Left colon (tissue), 2 donors: Measurements from ENCODE around the gene MFSD6. TPM values are rescaled to one million over a fixed set of nuclear protein-coding genes. Genes with fewer than 3 reads are reported as not detected.
"Not testable (repeated sequence)": the region's sequence is repeated elsewhere in the genome, so short reads cannot be mapped to it uniquely, and the experiment has no call there.

Source experiments
- ATAC-seq: fragments of 200-7000 bp; cut with Tn5 transposase; one replicate; pipeline ENCODE4 v1.9.1; 2020; ENCODE audit warnings: mild to moderate bottlenecking, moderate library complexity
- DNase-seq, 2 donors: peaks; one replicate each; pipeline ENCODE4 v3.0.0-alpha.2; 2020
- intact Hi-C, 2 donors: fragments of 100-400 bp; cut with DNase I in 1 of 2; cut with micrococcal nuclease in 1 of 2; formaldehyde crosslinking; loops; one replicate each; pipeline versions ENCODE4 v1.11.2 to v1.14.0; 2022; cut with DNase I, micrococcal nuclease
- long read RNA-seq: library from polyadenylated mRNA; unstranded; transcript quantifications from one replicate; pipeline ENCODE4 v2.0.0, GENCODE V29; 2021
- total RNA-seq, 2 donors: library from RNA; stranded (reverse); fragmentation: NEBNext Ultra II Directional; extraction: Animal tissue kit (Norgen Biotek cat#: 25700); gene quantifications; one replicate each; pipeline ENCODE4 v1.2.1, GENCODE V29; 2021
- donor health status: DM: no; HTN: no; CAD: no.
- donor health status: DM: yes; HTN: yes; CAD: no.

MFSD6 gene
- total RNA-seq: 10 to 100 TPM; 71.8 to 84.6 TPM
- long read RNA-seq, full-length matches to known transcripts: 25 of 75 reads
- long read RNA-seq, partial matches to known transcripts: 12 of 75 reads
- long read RNA-seq, other reads (novel, unspliced or antisense): 38 of 75 reads

DNA sequence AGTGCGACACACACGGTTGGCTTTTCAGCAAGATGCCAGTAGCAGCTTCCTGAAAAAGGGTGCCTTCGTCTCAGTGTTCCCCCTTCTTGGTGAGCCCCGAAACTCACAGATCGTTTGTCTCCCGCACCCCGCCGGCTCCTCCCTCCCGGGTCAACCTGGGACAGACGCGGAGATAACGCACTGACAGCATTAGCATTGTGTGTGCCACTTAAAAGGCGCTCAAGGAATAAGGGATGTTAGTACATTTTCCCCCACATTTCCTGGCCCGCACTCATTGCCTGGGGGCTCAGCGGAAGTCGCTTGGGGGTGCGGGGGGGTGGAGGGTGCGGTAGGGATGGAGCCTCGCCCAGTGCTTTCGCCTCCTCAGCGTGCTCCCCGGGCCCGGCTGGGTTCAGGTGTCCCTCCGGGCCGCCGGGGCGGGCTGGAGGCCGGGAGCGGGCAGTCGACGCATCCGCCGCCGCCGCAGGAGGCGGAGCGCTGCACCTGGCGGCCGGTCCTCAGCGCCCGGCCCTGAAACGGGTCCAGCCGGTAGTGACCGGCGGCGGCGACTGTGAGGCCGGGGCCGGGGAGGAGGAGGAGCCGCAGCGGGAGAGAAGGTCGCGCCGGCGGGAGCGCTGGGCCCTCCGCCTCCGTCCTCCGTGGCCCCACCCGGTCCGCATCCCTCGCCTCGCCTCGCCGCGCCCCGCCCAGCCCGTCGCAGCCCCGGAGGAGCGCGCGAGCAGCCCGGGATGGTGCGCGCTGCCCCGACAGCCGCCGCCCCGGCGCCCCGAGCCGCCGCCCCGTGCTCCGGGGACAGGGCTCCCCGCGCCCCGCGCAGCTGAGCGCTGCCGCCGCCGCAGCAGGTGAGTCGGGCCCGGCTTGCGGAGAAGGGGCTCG, at the start of gene MFSD6:
TSS of gene MFSD6 (plus strand) at position 694 of the 876 bp plus-strand sequence. CDS start 27,675 bp downstream, outside the sequence.
- ATAC-seq (peak; percentile 80), DNase-seq (peak; percentile 66 to 82)
- intact Hi-C loops: no loop called here

DNA sequence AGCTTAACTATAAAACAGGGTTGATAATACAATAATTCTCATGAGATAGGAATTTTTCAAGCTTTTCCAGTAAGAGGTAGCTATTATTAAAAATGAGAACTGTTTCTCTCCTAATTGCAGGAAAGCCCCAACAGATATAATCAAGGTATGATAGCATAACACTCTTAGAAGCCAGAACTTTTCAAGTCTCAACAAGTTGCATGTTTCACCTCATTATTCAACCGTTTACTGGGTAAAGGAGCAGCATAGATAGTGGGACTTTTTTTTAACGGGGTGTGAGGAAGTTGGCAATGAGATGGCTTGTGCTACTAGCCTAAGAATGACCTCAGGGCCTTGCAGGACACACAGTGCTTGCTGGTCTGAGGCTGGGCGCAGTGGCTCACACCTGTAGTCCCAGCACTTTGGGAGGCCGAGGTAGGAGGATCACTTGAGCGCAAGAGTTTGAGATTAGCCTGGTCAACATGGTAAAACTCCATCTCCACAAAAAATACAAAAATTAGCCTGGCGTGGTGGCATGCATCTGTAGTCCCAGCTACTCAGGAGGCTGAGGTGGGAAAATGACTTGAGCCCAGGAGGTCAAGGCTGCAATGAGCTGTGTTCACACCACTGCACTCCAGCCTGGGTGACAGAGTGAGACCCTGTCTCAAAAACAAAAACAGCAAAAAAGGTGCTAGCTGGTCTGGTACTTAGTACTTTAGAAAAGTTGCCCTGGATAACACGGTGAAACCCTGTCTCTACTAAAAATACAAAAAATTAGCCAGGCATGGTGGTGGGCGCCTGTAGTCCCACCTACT, 49.3 kb upstream of the MFSD6 start:
- intact Hi-C loops, ATAC-seq, DNase-seq: not testable (repeated sequence)

DNA sequence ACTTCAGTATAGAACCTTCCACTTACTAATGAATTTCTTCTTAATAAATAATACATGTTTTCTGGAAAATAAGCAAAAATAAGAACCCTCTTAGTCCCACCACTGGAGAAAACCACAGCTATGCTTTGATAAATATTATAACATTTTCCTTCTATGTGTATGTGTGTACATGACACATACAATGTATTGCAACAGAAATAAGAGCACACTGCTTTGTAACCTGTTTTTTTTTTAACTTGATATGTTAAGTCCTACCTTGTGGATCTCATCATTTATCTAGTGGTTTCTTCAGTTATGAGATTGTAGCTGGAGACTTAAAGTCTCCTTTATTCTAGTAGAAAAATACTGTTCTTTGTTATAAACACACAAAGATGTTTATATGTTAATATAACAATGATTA, 47.6 kb upstream of the MFSD6 start:
- intact Hi-C loops: no loop called here
- ATAC-seq: no peak
- no peak for DNase-seq

DNA sequence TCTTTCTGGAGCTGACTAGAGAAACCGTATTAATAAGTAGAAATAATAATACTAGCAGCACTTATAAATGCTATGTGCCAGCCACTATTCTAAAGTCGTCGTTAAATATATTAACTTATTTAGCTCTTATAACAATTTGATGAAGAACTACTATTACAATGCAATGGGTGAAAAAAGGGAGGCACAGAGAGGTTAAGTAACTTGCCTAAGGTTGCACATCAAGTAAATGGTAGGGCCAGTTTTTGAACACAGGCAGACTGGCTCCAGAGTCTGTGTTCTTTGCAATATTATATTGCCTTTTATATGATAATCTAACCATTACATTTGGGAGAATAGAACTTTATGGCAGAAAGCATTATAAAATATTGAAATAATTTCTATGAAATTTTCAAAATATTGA, 47.2 kb upstream of the MFSD6 start:
- DNase-seq (no peak), ATAC-seq (no peak)
- intact Hi-C loops: no loop called here

DNA sequence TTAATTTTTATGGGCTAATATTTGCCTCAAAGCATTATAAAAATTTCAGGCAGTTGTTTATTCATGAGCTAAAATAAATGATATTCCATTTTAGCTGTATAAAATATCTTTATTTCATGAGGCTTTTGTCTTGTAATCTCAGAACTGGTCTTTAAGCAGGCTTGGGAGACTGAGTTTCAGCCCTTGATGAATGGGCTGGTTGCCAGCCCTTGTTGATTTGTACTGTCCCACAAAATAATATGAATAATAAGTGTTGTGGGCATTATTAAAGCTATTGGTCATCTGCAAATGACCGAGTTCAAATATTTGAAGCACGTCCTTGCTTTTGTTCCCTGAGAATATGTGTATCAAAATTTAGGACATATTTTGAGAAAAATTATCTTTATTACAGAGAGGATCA, 46.6 kb upstream of the MFSD6 start:
- intact Hi-C loops: no loop called here
- no peak for DNase-seq
- no peak for ATAC-seq

DNA sequence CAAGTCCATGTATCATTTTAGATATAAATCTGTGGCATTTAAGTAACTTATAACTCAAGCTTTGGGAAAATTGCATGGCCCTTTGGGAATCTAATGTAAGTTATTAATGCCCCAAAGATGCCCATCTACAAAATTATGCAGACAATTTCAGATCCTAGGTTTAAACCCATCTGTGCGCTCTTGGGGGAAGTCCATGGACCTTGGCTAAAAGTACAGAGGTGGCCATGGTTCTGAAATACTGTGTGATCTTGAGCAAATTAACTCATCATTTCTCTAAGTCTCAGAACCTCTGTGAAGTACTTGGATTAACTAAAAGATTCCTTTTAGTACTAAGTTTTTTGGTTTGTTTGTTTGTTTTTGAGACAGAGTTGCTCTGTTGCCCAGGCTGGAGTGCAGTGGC, 45.3 kb upstream of the MFSD6 start:
- intact Hi-C loops: no loop called here
- DNase-seq (no peak), ATAC-seq (no peak)

DNA sequence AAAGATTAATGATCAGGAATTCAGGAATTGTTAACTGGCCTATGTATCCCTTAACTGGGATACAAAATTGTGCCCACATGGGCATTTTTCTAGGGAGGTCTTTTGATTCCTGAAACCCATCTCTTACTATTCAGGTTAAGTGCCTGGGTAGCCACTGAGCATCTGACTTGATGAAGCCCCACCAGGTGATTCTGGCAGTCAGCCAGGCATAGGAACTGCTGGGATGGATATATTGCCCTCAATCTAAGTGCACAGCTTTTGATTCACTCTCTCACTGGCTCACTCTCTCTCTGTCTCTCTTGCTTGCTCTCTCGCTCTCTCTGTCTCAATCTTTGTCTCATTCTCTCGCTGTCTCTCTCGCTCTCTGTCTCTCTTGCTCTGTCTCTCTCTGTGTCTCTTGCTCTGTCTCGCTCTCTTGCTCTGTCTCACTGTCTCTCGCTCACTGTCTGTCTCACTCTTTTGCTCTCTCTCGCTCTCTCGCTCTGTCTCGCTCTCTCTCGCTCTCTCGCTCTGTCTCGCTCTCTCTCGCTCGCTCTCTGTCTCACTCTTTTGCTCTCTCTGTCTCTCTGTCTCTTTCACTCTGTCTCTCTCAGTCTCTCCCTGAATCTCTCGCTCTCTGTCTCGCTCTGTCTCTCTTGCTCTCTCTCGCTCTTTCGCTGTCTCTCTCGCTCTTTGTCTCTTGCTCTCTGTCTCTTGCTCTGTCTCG, 42.5 kb upstream of the MFSD6 start:
- ATAC-seq: no peak
- intact Hi-C loops: no loop called here
- no peak for DNase-seq

DNA sequence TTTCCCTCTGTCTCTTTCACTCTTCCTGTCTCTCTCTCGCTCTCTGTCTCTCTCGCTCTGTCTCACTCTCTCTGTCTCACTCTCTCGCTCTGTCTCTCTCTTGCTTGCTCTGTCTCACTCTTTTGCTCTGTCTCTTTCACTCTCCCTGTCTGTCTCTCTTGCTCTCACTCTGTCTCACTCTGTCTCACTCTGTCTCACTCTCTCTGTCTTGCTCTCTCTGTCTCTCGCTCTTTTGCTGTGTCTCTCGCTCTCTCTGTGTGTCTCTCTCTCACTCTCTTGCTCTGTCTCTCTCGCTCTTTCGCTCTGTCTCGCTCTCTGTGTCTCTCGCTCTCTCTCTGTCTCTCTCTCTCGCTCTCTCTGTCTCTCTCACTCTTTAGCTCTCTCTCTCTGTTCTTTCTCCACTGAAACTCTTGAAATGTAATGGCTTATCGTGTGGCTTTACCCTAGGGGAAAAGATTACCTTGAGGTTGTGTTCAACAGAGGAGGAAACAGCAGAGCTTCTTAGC, 41.9 kb upstream of the MFSD6 start:
- intact Hi-C loops: no loop called here

DNA sequence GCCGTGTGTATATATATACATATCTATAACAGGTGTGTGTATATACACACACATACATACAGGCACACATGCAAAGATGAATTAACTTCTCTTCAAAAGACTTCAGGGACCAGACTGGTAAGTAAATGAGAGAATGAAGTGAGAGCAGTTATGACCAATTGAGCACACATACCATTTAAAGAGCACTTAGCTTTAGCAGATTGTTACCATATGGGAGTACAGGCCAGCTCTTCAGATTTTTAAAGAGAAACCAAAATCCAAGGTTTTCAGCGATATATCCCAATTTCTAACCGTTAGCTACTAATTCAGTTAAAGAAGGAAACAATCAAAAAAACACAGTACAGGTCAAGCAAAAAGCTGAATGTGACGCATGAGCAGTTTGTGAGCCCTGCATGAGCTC, 41.1 kb upstream of the MFSD6 start:
- intact Hi-C loops: no loop called here
- no peak for ATAC-seq

More for the DNA sequence above, 41.9 kb upstream of the MFSD6 start:
- DNase-seq (no peak), ATAC-seq (no peak)

DNA sequence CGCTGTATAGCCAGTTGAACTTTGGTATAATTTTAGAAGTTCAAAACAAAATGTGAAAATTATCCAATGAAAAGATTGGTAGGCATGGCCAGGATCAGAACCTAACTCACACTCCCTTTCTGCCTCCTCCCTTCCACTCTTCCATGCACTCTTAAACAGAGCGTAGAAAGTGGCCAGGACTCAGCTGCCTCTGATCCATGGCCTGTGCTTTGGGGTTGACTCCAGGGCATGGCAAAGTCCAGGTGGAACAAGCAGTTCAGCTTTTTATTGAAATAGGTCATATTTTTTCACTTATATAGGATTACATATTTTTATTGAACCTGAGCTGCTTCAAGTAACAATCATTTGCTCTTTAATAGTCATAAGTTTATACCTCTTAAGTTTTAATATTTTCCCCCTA, 38.5 kb upstream of the MFSD6 start:
- ATAC-seq (no peak), DNase-seq (no peak)
- intact Hi-C loops: loop anchor here in 1 of 2 donors (10.0 kb wide), 1 partner anchor 285 kb away; no protein-coding TSS in a partner anchor

More for the DNA sequence above, 41.1 kb upstream of the MFSD6 start:
- DNase-seq: no peak

DNA sequence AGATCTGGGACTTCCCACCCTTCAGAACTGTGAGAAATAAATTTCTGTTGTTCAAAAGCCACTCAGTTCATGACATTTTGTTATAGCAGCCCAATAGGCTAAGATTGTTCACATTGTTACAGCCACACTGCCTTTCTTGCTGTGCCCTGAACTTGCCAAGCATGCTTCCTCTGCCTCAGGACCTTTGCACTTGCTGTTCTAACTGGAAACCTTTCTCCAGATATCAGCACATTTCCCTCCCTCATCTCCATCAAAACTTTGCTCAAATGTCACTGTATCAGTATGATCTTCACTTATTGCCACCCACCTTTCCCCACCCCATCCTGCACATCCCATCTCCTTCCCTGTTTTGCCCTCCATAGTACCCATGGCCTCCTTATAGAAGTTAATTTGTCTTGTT, 32.1 kb upstream of the MFSD6 start:
- ATAC-seq: no peak
- intact Hi-C loops: loop anchor here in 1 of 2 donors (10.0 kb wide), 1 partner anchor 291 kb away; no protein-coding TSS in a partner anchor

DNA sequence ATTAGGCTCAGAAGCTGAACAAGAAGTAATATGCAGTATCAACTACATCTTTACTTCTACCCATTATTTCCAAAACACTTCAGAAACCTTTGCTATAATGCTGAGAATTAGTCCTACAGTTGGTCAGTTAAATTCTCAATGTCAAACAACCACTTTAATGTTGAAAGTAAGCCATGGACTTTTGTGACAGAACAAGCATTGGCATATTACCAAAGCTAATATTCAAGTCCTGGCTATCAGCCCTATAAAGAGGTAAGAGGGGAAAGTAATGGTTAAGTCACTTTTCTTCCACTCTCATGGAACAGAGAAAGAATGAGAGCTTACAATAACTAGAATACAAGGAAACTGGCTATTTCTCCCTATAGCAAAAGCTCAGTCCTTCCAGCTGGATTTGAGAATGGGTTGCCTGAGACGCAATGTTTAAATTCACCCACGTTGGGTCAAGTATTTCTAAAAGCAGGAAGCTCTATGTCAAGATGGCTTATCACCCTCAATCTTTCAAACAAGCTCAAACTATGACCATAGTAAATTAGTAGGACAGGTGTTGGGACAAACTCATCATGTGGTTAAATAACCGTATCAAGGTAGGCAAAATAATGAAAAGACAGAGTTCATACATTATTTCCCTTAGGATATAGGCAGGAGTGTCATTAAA, 31.4 kb upstream of the MFSD6 start:
- no peak for DNase-seq
- no peak for ATAC-seq
- intact Hi-C loops: loop anchor here in 1 of 2 donors (10.0 kb wide), 1 partner anchor 292 kb away; no protein-coding TSS in a partner anchor

More for the DNA sequence above, 32.1 kb upstream of the MFSD6 start:
- no peak for DNase-seq

DNA sequence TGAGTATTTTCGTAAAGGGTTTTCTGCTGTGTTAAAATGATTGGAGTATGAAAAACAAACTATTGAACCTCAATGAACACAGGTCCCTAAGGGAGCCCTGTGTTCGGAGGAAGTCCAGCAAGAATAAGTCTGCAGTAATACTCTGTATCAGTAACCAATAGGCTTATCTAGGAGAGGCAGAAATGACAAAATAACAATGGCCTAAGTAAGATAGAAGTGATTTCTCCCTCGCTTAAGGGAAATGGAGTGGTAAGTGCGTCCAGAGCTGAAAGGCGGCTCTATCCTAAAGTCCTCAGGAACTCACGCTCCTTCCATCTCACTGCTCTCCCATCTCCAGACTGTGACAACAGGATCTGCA, 29.3 kb upstream of the MFSD6 start:
- no peak for ATAC-seq
- intact Hi-C loops: loop anchor here in 1 of 2 donors (10.0 kb wide), 1 partner anchor 294 kb away; no protein-coding TSS in a partner anchor

DNA sequence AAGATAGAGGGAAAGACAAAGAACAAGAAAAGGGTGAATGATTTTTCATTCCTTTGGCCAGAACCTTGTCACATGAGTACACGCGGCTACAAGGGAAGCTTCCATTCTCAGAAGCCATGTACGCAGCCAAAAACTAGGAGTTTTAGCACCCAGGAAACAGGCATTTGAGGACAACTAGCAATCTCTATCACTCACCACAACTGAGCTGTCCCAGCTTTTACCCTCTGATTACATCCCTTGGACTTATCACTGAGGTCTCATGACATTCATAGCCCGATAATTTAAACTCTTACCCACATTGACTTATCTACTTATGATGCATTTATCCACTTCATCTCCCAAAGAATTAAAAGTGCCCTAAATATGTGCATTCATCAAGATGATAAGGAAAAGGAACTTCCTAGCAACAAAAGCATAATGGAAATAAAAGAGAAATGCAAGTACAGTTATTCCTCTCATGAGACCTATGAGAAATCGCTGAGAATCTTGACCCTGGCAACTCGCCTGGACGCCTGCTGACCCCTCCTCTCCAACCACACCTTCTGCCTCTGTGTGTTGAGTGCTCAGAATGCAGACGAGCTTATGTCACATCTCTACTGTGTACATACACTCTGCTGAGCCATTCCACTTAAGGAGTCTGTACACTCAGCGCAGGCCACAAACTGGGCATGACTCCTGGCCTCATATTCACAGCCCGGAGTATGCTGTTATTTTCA, 28.7 kb upstream of the MFSD6 start:
- ATAC-seq: peak; percentile 57
- no peak for DNase-seq
- intact Hi-C loops: loop anchor here in 1 of 2 donors (10.0 kb wide), 1 partner anchor 295 kb away; no protein-coding TSS in a partner anchor

More for the DNA sequence above, 29.3 kb upstream of the MFSD6 start:
- no peak for DNase-seq

DNA sequence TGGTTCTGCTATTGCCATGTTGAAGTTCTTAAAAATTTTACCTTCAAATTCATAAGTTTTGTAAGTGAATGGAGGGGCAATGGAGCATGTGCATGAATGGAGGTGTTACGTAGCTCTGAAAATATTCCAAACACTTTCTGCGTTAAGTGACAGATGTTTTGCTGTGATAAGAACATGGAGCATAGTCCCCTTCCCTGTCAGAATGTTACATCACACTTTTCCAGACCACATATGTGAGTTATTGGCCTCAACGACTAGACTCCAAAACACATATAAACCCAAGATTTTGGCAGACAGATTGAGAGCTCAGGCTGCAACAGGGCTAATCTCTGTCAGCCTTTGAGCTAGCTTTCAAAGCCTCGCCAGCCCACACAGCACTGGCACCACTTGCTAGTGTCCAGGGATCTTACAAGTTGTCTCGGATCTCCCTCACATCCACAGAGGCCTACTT, 27.2 kb upstream of the MFSD6 start:
- no peak for ATAC-seq
- no peak for DNase-seq
- intact Hi-C loops: loop anchor here in 1 of 2 donors (10.0 kb wide), 1 partner anchor 124 kb away; no protein-coding TSS in a partner anchor

DNA sequence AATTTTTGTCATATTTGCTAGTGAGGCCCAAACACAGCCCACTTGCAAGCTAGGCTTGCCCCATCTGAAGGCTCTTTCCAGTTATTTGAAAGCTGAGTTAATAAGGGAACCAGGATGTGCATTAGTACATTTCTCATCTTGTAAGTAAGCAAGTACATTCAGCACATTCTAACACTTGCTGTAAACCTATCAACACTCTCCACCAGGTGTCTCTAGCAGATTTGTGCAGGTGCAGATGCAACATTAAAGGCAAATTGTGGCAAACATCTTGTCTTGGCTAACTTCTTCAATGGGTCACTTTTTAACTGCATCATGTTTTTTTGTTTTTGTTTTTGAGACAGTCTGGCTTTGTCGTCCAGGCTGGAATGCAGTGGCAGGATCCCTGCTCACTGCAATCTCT, 25.3 kb upstream of the MFSD6 start:
- DNase-seq (no peak), ATAC-seq (peak; percentile 95)

DNA sequence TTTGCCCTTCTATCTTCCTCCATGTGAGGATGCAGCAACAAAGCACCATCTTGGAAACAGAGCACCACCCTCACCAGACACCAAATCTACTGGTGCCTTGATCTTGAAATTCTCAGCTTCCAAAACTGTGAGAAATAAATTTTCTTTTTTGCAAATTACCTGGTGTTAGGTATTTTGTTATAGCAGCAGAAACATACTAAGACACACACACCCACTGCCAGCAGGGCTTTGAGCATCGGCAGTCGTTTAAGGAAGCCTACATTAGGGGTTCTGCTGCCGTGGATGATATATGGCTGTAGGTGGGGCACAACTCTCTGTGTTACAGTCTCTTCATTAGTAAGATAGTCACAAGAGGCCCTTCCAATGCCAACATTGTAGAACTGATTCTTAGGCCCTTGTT, 20.7 kb upstream of the MFSD6 start:
- DNase-seq (no peak), ATAC-seq (no peak)
- intact Hi-C loops: loop anchor here in 1 of 2 donors (10.0 kb wide), 1 partner anchor 117 kb away; no protein-coding TSS in a partner anchor

More for the DNA sequence above, 25.3 kb upstream of the MFSD6 start:
- intact Hi-C loops: loop anchor here in 1 of 2 donors (10.0 kb wide), 1 partner anchor 122 kb away; no protein-coding TSS in a partner anchor
